ENCODE results near the gene IQGAP3.
A peak's percentile ranks its signal among the peaks of the same experiment; 100 is the strongest.

Gene IQGAP3

GRCh38 chr1:156586892-156587477, 14.6 kb upstream of the IQGAP3 start:
- no peak for DNase-seq (ENCODE audit: low read depth)
- H3K4me3 ChIP-seq (replicated peaks; ENCODE audit: low read depth, low read length): no peak overlapping the region
- no peak for TF ChIP-seq CTCF (IDR thresholded peaks at IDR 0.05; ENCODE audit: low read length, missing control alignments)

GRCh38 chr1:156586323-156586722, 14.0 kb upstream of the IQGAP3 start:
- TF ChIP-seq CTCF (IDR thresholded peaks at IDR 0.05; ENCODE audit: low read length, missing control alignments): no peak
- DNase-seq (ENCODE audit: low read depth): no peak
- H3K4me3 ChIP-seq (replicated peaks; ENCODE audit: low read depth, low read length): no peak overlapping the region

GRCh38 chr1:156584813-156585212, 12.4 kb upstream of the IQGAP3 start:
- no peak for DNase-seq (ENCODE audit: low read depth)
- peak; percentile 23 for TF ChIP-seq CTCF (IDR thresholded peaks at IDR 0.05; ENCODE audit: low read length, missing control alignments)
- H3K4me3 ChIP-seq (replicated peaks; ENCODE audit: low read depth, low read length): no peak overlapping the region

GRCh38 chr1:156583821-156584622, 11.7 kb upstream of the IQGAP3 start:
- H3K4me3 ChIP-seq (replicated peaks; ENCODE audit: low read depth, low read length): no peak overlapping the region
- peak; percentile 93 for TF ChIP-seq CTCF (IDR thresholded peaks at IDR 0.05; ENCODE audit: low read length, missing control alignments)
- peak; percentile 93 for DNase-seq (ENCODE audit: low read depth)

GRCh38 chr1:156582388-156583017, 10.1 kb upstream of the IQGAP3 start:
- TF ChIP-seq CTCF (IDR thresholded peaks at IDR 0.05; ENCODE audit: low read length, missing control alignments): no peak
- H3K4me3 ChIP-seq (replicated peaks; ENCODE audit: low read depth, low read length): no peak overlapping the region
- no peak for DNase-seq (ENCODE audit: low read depth)

- no peak overlapping the region for H3K4me3 ChIP-seq (replicated peaks; ENCODE audit: low read depth, low read length)
- no peak for DNase-seq (ENCODE audit: low read depth)
Measured at GRCh38 chr1:156581661-156582387, 9.5 kb upstream of the IQGAP3 start.

More at GRCh38 chr1:156581661-156582387, 9.5 kb upstream of the IQGAP3 start:
- TF ChIP-seq CTCF (IDR thresholded peaks at IDR 0.05; ENCODE audit: low read length, missing control alignments): no peak
